GM12878 (cell line): ENCODE data around the gene TBCD.

Experiments
- CREB1 ChIP-seq: IDR thresholded peaks from 2 replicates; pipeline ENCODE4 v1.6.1; 2012; ENCODE audit warnings: low read depth, mild to moderate bottlenecking, inconsistent platforms
- POLR2AphosphoS5 ChIP-seq: IDR thresholded peaks from 2 replicates; pipeline ENCODE4 v1.6.1; 2011; ENCODE audit warnings: mild to moderate bottlenecking, low read length, inconsistent platforms
- RAD21 ChIP-seq: IDR thresholded peaks from 2 replicates; pipeline ENCODE4 v1.6.1; 2011; ENCODE audit warnings: mild to moderate bottlenecking, low read depth, low read length, moderate library complexity; ENCODE audit not compliant: insufficient read depth
- SIN3A ChIP-seq: IDR thresholded peaks from 2 replicates; pipeline ENCODE4 v1.6.1; 2012; ENCODE audit warnings: low read depth, low read length, improper control_type of control experiment
- TF ChIP-seq, protein P1 (sequence below), 3 experiments: IDR thresholded peaks in 2 of 3; conservative IDR thresholded peaks in 1 of 3; 2 replicates each; pipeline ENCODE4 v1.5.1; 2011; ENCODE audit warnings: low read depth in 3 of 3, low read length in 3 of 3, mild to moderate bottlenecking in 3 of 3, control low read depth in 2 of 3, moderate library complexity in 2 of 3, inconsistent platforms in 1 of 3, mixed read lengths in 1 of 3; ENCODE audit not compliant: control insufficient read depth in 2 of 3, insufficient read depth in 1 of 3; ENCODE audit errors: extremely low read depth in 1 of 3

DNA sequence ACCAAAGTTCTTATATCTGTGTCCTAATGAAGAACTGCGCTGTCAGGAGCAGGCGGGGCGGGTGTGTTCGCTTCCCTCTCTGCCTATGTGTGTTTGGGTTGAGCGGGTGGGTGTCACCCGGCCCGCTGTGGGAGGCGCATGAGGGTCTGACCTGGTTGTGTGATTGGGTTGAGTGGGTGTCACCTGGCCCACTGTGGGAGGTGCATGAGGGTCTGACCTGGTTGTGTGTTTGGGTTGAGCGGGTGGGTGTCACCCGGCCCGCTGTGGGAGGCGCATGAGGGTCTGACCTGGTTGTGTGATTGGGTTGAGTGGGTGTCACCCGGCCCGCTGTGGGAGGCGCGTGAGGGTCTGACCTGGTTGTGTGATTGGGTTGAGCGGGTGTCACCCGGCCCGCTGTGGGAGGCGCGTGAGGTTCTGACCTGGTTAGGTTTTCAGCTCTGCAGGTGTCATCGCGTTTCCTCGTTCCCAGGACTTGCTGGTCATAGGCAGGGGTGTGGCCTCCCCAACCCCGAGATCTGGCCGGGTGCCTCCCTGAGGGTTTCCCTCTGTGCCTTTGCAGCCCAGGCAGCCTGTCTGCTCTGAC, 157.5 kb downstream of the TBCD start:
- TF ChIP-seq POLR2AphosphoS5 (no peak), SIN3A (no peak), CREB1 (no peak), RAD21 (no peak)
- TF ChIP-seq, protein P1, sequence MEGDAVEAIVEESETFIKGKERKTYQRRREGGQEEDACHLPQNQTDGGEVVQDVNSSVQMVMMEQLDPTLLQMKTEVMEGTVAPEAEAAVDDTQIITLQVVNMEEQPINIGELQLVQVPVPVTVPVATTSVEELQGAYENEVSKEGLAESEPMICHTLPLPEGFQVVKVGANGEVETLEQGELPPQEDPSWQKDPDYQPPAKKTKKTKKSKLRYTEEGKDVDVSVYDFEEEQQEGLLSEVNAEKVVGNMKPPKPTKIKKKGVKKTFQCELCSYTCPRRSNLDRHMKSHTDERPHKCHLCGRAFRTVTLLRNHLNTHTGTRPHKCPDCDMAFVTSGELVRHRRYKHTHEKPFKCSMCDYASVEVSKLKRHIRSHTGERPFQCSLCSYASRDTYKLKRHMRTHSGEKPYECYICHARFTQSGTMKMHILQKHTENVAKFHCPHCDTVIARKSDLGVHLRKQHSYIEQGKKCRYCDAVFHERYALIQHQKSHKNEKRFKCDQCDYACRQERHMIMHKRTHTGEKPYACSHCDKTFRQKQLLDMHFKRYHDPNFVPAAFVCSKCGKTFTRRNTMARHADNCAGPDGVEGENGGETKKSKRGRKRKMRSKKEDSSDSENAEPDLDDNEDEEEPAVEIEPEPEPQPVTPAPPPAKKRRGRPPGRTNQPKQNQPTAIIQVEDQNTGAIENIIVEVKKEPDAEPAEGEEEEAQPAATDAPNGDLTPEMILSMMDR (IDR thresholded peaks at IDR 0.05 in 2 of 3, conservative IDR thresholded peaks at IDR 0.05 in 1 of 3; ENCODE audit: control insufficient read depth in 2 of 3, extremely low read depth in 1 of 3, insufficient read depth in 1 of 3, low read depth in 3 of 3, low read length in 3 of 3), result no peak
